T-helper 2 cell (primary cell): ENCODE results near the gene PARP16.
A peak's percentile ranks its signal among the peaks of the same experiment; 100 is the strongest.

Source experiments
- DNase-seq, 5 experiments: peaks; one replicate each; pipeline versions ENCODE4 v3.0.0 to v3.0.0-alpha.2; 2012 to 2022

The PARP16 gene

DNA sequence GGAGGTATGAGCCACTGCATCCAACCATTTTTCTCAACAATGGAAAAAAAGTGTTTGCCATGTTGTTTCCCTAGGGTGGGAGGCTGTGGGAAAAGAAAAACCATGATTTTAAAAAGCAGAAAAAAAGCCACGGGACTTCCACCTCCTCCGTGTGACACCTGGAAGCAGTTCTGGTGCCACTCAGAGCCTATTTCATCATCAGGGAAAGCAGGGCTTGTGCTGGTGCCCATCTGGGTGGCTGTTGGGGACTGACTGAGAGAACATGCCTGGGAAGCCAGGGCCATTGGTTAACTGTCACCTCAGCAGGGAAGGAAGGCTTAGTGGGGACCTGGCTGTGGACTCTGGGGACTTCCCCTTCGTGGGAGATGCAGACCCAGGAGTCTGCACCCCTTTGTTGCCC lies 25.1 kb upstream of the PARP16 start:
- DNase-seq = no peak

- no peak for DNase-seq
Observed at GRCh38 chr15:65310431-65311137, 23.9 kb upstream of the PARP16 start.

DNA sequence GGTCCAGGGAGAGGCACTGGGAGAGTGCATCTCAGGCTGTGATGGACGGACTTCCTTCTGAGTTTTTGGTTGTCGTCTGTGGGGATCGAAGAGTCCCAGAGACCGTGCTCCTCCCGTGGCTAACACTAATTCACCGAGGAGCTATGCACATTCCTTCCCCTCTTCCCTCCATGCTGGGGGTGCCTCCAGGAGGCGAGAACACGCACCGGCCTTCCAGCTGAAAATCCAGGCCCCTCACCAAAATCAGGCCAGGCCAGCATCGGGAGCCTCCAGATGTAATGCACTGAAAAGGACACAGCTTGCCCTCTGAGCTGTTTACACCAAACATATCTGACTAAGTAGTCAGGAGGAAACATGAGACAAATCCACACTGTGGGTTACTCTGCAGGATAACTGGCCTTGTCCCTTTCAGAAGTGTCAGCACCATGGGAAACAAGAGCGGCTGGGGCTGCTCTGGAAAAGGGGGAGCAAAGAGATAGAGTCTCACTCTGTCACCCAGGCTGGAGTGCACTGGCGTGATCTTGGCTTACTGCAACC lies 23.3 kb upstream of the PARP16 start:
- no peak for DNase-seq

DNA sequence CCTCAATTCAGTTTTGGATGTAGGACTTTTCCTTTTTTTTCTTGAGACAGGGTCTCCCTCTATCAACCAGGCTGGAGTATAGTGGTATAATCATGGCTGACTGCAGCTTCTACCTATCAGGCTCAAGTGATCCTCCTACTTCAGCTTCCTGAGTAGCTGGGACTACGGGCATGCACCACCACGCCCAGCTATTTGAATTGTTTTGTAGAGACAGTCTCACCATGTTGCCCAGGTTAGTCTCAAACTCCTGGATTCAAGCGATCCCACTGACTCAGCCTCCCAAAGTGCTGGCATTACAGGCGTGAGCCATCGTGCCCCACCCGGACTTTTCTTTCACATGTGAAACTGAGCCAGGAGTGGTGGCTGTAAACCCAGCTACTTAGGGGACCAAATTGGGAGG lies 21.3 kb upstream of the PARP16 start:
- no peak for DNase-seq

- no peak for DNase-seq
Observed at GRCh38 chr15:65306551-65306950, 19.9 kb upstream of the PARP16 start.

DNA sequence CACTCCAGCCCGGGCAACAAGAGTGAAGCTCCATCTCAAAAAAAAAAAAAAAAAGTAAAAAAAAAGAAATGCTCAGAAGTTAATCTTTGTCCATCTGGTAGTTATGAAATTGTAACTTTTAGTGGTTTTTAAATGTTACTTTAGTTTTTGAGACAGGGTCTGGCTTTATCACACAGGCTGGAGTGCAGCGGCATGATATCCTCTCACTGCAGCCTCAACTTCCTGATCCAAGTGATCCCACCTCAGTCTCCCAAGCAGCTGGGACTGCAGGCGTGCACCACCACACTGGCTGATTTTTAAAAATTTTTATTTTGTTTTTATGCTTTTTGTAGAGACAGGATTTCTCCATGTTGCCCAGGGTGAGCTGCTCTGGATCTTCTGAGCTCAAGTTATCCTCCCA lies 19.1 kb upstream of the PARP16 start:
- DNase-seq = no peak

- no peak for DNase-seq
Observed at GRCh38 chr15:65305150-65305758, 18.6 kb upstream of the PARP16 start.

- DNase-seq = peak; percentile 29 to 94 (median 77)
Observed at GRCh38 chr15:65304381-65305149, 17.9 kb upstream of the PARP16 start, which contains the start of gene RNU5B-1. RNU5B-1 (plus strand) TSS chr15:65304677.

GRCh38 chr15:65303687-65304380 lies 17.2 kb upstream of the PARP16 start:
- DNase-seq = no peak

DNA sequence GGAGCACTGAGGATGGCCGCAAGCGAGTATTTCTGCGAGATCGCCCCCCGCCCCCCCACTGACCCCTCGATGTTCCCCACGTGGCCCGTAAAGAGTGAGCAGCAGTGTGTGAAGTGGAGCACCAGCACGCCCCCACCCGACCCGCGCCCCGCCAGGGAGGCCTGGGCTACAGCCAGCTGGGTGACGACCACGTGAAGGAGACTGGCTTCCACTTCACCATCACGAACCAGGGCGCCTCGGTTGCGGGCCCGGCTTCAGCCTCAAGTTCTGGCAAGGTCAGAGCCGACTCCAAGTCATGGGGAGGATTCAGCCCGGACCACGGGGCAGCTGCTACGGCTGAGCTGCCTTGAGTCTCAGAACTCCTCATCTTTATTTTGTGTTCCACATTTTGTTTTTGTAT lies 15.4 kb upstream of the PARP16 start:
- DNase-seq = no peak

- DNase-seq = no peak
Observed at GRCh38 chr15:65300924-65301441, 14.3 kb upstream of the PARP16 start.

DNA sequence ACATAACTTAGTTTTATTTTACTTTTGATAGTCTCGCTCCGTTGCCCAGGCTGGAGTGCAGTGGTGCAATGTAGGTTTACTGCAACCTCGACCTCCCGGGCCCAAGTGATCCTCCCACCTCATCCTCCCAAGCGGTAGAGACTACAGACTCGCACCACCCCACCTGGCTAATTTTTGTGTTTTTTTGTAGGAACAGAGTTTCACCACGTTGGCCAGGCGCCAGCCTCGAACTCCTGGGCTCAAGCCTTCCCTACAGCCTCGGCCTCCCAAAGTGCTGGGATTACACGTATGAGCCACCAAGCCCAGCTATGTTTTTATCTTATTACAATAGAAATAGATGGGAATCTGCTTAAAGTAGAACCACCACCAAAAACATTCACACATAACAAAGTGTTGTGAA lies 12.0 kb upstream of the PARP16 start:
- DNase-seq = no peak

DNA sequence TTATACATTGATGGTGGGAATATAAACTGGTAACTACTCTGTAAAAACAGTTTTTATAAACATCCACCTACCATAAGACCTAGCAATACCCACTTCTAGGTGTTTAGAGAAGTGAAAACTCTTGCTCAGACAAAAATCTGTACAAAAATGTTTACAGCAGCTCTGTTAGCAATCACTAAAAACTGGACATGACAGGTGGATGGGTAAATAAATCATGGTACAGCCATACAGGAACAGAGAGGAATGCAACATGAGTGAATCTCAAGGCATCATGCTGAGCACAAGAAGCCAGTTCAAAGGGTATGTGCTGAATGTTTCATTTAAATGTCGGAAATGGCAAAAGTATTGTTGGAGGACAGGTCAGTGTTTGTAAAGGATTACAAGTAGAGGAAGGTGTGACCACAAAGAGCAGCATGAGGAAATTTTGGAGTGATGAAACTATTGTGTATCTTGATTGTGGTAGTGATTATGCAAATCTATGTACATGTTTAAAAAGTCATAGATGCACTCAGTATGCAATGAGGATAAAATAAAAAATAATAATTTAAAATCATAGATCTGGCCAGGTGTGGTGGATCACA lies 6.3 kb upstream of the PARP16 start:
- DNase-seq = no peak

DNA sequence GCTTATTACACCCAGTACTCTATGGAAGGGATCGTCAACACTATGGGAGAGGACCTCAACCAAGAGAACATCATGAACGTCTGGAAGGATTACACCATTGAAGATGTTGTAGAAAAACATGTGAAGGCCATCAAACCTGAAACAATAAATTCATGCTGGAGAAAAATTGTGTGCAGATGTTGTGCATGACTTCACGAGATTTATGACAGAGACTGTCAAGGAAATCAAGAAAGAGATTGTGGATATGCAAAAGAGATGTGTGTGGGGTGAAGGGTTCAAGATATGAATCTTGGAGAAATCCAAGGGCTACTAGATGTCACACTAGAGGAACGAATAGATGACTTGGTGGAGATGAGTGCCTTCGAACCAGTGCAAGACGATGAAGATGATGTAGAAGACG lies 3.5 kb upstream of the PARP16 start:
- DNase-seq = no peak

GRCh38 chr15:65289261-65289854 lies 2.7 kb upstream of the PARP16 start:
- DNase-seq = no peak

DNA sequence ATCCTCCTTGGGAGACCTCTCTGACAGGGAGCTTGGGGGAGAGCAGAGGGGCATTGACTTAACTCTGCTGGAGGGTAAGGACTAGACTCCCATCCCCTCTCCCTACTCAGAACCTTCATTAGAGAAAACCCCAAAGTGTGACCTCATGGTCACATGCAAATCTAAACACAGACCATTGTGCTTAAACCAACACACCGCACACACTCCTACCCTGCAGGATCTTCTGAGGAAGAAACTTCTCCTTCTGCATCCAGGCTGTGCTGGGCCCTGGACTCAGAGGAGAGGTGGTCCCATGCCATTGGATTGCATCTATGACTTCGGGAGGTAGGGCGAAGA lies 805 bp upstream of the PARP16 start:
- no peak for DNase-seq

DNA sequence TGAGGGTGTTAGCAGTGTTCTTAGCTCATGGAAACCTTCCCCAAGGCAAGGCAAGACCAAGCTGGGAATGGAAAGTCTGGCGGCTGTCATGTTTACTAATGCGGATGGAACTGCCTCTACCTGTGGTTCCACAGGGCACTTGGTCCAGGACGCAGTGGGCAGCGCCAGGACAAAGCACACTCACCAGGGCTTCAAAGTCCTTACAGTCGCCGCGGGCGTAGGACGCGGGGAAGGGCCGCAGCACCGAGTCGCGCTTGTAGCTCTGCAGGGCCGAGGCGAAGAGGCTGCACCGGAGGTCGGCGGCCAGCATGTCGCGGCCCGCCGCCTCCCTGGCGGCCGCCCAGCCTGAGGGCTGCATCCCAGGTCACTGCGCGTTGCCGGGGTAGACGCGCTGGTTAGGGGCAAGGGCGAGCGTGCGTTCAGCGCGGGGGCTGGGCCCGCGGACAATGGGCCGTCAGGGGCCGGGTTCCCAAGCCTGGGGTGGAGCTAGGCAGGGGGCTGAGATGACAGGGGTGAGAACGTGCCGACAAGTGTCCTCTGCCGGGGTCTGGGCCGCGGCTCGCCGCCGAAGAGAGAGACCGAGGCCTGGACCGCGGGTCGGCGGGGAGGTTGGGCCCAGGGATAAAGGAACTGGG lies 497 bp downstream of the PARP16 start:
- DNase-seq = peak in 2 of 5 experiments; percentile 8 to 41

GRCh38 chr15:65285291-65286068 lies 1.2 kb downstream of the PARP16 start:
- no peak for DNase-seq

GRCh38 chr15:65278480-65278879 lies 8.2 kb downstream of the PARP16 start:
- DNase-seq = no peak

GRCh38 chr15:65277015-65277414 lies 9.7 kb downstream of the PARP16 start:
- no peak for DNase-seq

GRCh38 chr15:65275728-65276126 lies 11.0 kb downstream of the PARP16 start:
- no peak for DNase-seq
